ENCODE measurements around the gene COL19A1. TPM values are rescaled to one million over a fixed set of nuclear protein-coding genes. Genes with fewer than 3 reads are reported as not detected.

COL19A1 gene
- total RNA-seq, 1 experiment from 2014 or later: not detected

GRCh38 chr6:70028246-70028645 lies 161.9 kb downstream of the COL19A1 start:
- BruUV-seq (replicated peaks): no TSS peak
- Mint-ChIP-seq H3K36me3 (ENCODE audit: insufficient read depth, unreplicated experiment) (no peaks in the 10 kb centered on the region), H3K9me3 (ENCODE audit: unreplicated experiment) (no peaks in the 10 kb centered on the region), H3K27ac (ENCODE audit: low read depth, unreplicated experiment) (no peak overlapping the region), H3K27me3 (ENCODE audit: insufficient read depth, unreplicated experiment) (peaks cover 72% of the 10 kb centered on the region), H3K4me3 (ENCODE audit: unreplicated experiment) (no peak overlapping the region), H3K4me1 (ENCODE audit: insufficient read depth, unreplicated experiment) (no peaks in the 10 kb centered on the region)
- intact Hi-C loops (cut with micrococcal nuclease): no loop called here
- POLR2A ChIA-PET: no interaction called here
- CTCF ChIA-PET: no interaction called here
- no peak for DNase-seq (ENCODE audit: unreplicated experiment)
- TF ChIP-seq CTCF (IDR thresholded peaks at IDR 0.05; ENCODE audit: unreplicated experiment): no peak

GRCh38 chr6:70028926-70029325 lies 162.6 kb downstream of the COL19A1 start:
- POLR2A ChIA-PET: no interaction called here
- CTCF ChIA-PET: interaction anchor here (0.5 kb wide), 1 partner anchor 855 kb away, joined by 3 read pairs; no protein-coding TSS in a partner anchor
- DNase-seq (ENCODE audit: unreplicated experiment): no peak
- Mint-ChIP-seq H3K4me3 (ENCODE audit: unreplicated experiment) (no peak overlapping the region), H3K27ac (ENCODE audit: low read depth, unreplicated experiment) (no peak overlapping the region), H3K9me3 (ENCODE audit: unreplicated experiment) (no peaks in the 10 kb centered on the region), H3K36me3 (ENCODE audit: insufficient read depth, unreplicated experiment) (no peaks in the 10 kb centered on the region), H3K27me3 (ENCODE audit: insufficient read depth, unreplicated experiment) (peaks cover 72% of the 10 kb centered on the region), H3K4me1 (ENCODE audit: insufficient read depth, unreplicated experiment) (no peaks in the 10 kb centered on the region)
- TF ChIP-seq CTCF (IDR thresholded peaks at IDR 0.05; ENCODE audit: unreplicated experiment): no peak
- no TSS peak for BruUV-seq (replicated peaks)
- intact Hi-C loops (cut with micrococcal nuclease): no loop called here

- H3K4me3 Mint-ChIP-seq (ENCODE audit: unreplicated experiment): no peak overlapping the region
- H3K27me3 Mint-ChIP-seq (ENCODE audit: insufficient read depth, unreplicated experiment): peaks cover 86% of the 10 kb centered on the region
- ChIA-PET CTCF (no interaction called here), POLR2A (interaction anchor here (1.2 kb wide), 1 partner anchor 74 kb away, joined by 3 read pairs; no protein-coding TSS in a partner anchor)
- DNase-seq (ENCODE audit: unreplicated experiment): no peak
- H3K27ac Mint-ChIP-seq (ENCODE audit: low read depth, unreplicated experiment): no peak overlapping the region
- H3K4me1 Mint-ChIP-seq (ENCODE audit: insufficient read depth, unreplicated experiment): no peaks in the 10 kb centered on the region
- no TSS peak for BruUV-seq (replicated peaks)
- H3K9me3 Mint-ChIP-seq (ENCODE audit: unreplicated experiment): no peaks in the 10 kb centered on the region
- H3K36me3 Mint-ChIP-seq (ENCODE audit: insufficient read depth, unreplicated experiment): no peaks in the 10 kb centered on the region
- no peak for TF ChIP-seq CTCF (IDR thresholded peaks at IDR 0.05; ENCODE audit: unreplicated experiment)
- intact Hi-C loops (cut with micrococcal nuclease): no loop called here
Observed at GRCh38 chr6:70033781-70034180, 167.4 kb downstream of the COL19A1 start.

- no peaks in the 10 kb centered on the region for H3K9me3 Mint-ChIP-seq (ENCODE audit: unreplicated experiment)
- no peak for DNase-seq (ENCODE audit: unreplicated experiment)
- CTCF ChIA-PET: interaction anchor here (0.9 kb wide), 1 partner anchor 70 kb away, joined by 3 read pairs; no protein-coding TSS in a partner anchor
- peaks cover 66% of the 10 kb centered on the region for H3K27me3 Mint-ChIP-seq (ENCODE audit: insufficient read depth, unreplicated experiment)
- POLR2A ChIA-PET: no interaction called here
- no peaks in the 10 kb centered on the region for H3K36me3 Mint-ChIP-seq (ENCODE audit: insufficient read depth, unreplicated experiment)
- H3K4me1 Mint-ChIP-seq (ENCODE audit: insufficient read depth, unreplicated experiment): no peaks in the 10 kb centered on the region
- no peak for TF ChIP-seq CTCF (IDR thresholded peaks at IDR 0.05; ENCODE audit: unreplicated experiment)
- no peak overlapping the region for H3K4me3 Mint-ChIP-seq (ENCODE audit: unreplicated experiment)
- H3K27ac Mint-ChIP-seq (ENCODE audit: low read depth, unreplicated experiment): no peak overlapping the region
- intact Hi-C loops (cut with micrococcal nuclease): no loop called here
- no TSS peak for BruUV-seq (replicated peaks)
Observed at GRCh38 chr6:70037445-70037844, 171.1 kb downstream of the COL19A1 start.
